Transverse colon (tissue), 4 donors: ENCODE data around the gene PAQR5.

ENCODE experiments used
- CTCF ChIP-seq, 5 experiments: fragments of 200-600 bp in 3 of 5; fragments of 450-650 bp in 2 of 5; sonication (generic) in 3 of 5; IDR thresholded peaks; 1 replicate in 2 of 5; 2 replicates in 3 of 5; pipeline ENCODE4 v1.5.1; 2016 to 2017; ENCODE audit warnings: antibody characterized with exemption in 5 of 5, inconsistent platforms in 3 of 5, mild to moderate bottlenecking in 2 of 5, moderate library complexity in 1 of 5
- POLR2A ChIP-seq: fragments of 450-650 bp; IDR thresholded peaks from one replicate; pipeline ENCODE4 v1.6.1; 2016; ENCODE audit warnings: antibody characterized with exemption, mild to moderate bottlenecking, moderate library complexity
- POLR2AphosphoS5 ChIP-seq, 3 donors: sonication (generic); formaldehyde crosslinking; IDR thresholded peaks; one replicate each; pipeline ENCODE4 v1.6.1; 2016; ENCODE audit warnings: antibody characterized with exemption in 3 of 3

DNA sequence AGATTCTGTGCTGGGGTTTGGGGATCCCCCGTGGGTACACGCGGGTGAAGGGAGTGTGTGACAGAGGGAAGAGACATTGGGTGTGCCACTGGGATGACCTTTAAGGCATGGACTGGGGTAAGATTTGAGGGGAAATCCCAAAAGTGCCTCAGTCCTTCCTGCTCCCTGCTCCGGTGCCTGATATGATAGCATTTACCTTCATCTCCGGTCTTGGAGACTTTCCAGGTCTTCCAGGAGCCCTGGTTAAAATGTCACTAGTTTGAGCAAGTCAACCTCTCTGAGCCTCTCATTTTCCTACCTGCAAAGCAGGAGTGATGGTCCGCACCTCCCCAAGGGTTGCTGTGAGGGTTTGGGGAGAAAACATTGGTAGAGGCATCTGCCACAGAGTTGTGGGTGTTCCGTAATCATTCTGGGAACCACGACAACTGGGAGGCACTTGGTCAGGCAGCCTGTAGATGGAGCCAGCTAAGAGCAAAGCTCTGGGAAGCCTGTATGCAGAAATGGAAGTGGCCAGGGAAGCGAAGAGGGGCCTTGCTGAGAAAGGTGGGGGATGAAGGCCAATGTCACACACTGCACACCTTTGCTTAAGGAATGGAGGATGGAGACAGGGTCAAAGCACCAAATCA is 81.5 kb downstream of the PAQR5 start:
- no peak for TF ChIP-seq CTCF (IDR thresholded peaks at IDR 0.05)
- no peak for TF ChIP-seq POLR2A
- no peak for TF ChIP-seq POLR2AphosphoS5 (IDR thresholded peaks at IDR 0.05)
